Measurements from ENCODE around the gene MED26. TPM values are rescaled to one million over a fixed set of nuclear protein-coding genes. Genes with fewer than 3 reads are reported as not detected.

The MED26 gene
- total RNA-seq, 1 donor from 2014 or later = 11.2 TPM

- Mint-ChIP-seq H3K27ac (peak overlapping the region; percentile 65), H3K4me3 (ENCODE audit: low read depth) (no peak overlapping the region), H3K27me3 (no peaks in the 10 kb centered on the region), H3K36me3 (ENCODE audit: insufficient read depth) (no peaks in the 10 kb centered on the region), H3K9me3 (ENCODE audit: low read depth) (no peaks in the 10 kb centered on the region), H3K4me1 (ENCODE audit: low read depth) (peaks cover 23% of the 10 kb centered on the region)
- no peak for DNase-seq (ENCODE audit: low spot score, unreplicated experiment)
- TF ChIP-seq, protein P1, sequence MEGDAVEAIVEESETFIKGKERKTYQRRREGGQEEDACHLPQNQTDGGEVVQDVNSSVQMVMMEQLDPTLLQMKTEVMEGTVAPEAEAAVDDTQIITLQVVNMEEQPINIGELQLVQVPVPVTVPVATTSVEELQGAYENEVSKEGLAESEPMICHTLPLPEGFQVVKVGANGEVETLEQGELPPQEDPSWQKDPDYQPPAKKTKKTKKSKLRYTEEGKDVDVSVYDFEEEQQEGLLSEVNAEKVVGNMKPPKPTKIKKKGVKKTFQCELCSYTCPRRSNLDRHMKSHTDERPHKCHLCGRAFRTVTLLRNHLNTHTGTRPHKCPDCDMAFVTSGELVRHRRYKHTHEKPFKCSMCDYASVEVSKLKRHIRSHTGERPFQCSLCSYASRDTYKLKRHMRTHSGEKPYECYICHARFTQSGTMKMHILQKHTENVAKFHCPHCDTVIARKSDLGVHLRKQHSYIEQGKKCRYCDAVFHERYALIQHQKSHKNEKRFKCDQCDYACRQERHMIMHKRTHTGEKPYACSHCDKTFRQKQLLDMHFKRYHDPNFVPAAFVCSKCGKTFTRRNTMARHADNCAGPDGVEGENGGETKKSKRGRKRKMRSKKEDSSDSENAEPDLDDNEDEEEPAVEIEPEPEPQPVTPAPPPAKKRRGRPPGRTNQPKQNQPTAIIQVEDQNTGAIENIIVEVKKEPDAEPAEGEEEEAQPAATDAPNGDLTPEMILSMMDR (IDR thresholded peaks at IDR 0.05; ENCODE audit: unreplicated experiment) = no peak
Measured at GRCh38 chr19:16587833-16588823, 39.9 kb downstream of the MED26 start.

GRCh38 chr19:16586991-16587832 lies 40.8 kb downstream of the MED26 start:
- DNase-seq (ENCODE audit: low spot score, unreplicated experiment) = no peak
- TF ChIP-seq, protein P1 (IDR thresholded peaks at IDR 0.05; ENCODE audit: unreplicated experiment) = no peak
- Mint-ChIP-seq H3K4me3 (ENCODE audit: low read depth) (no peak overlapping the region), H3K9me3 (ENCODE audit: low read depth) (no peaks in the 10 kb centered on the region), H3K27ac (no peak overlapping the region), H3K27me3 (no peaks in the 10 kb centered on the region), H3K36me3 (ENCODE audit: insufficient read depth) (no peaks in the 10 kb centered on the region), H3K4me1 (ENCODE audit: low read depth) (peaks cover 23% of the 10 kb centered on the region)

GRCh38 chr19:16586477-16586871 lies 41.5 kb downstream of the MED26 start:
- Mint-ChIP-seq H3K27ac (no peak overlapping the region), H3K36me3 (ENCODE audit: insufficient read depth) (no peaks in the 10 kb centered on the region), H3K9me3 (ENCODE audit: low read depth) (no peaks in the 10 kb centered on the region), H3K4me1 (ENCODE audit: low read depth) (peaks cover 23% of the 10 kb centered on the region), H3K27me3 (no peaks in the 10 kb centered on the region), H3K4me3 (ENCODE audit: low read depth) (no peak overlapping the region)
- DNase-seq (ENCODE audit: low spot score, unreplicated experiment) = no peak
- TF ChIP-seq, protein P1 (IDR thresholded peaks at IDR 0.05; ENCODE audit: unreplicated experiment) = no peak

- Mint-ChIP-seq H3K4me3 (ENCODE audit: low read depth) (no peak overlapping the region), H3K27me3 (no peaks in the 10 kb centered on the region)
- TF ChIP-seq, protein P1 (IDR thresholded peaks at IDR 0.05; ENCODE audit: unreplicated experiment) = no peak
Measured at GRCh38 chr19:16585808-16586476, 42.1 kb downstream of the MED26 start.

More at GRCh38 chr19:16585808-16586476, 42.1 kb downstream of the MED26 start:
- no peaks in the 10 kb centered on the region for H3K36me3 Mint-ChIP-seq (ENCODE audit: insufficient read depth)
- H3K4me1 Mint-ChIP-seq (ENCODE audit: low read depth) = peaks cover 23% of the 10 kb centered on the region
- H3K27ac Mint-ChIP-seq = no peak overlapping the region
- no peak for DNase-seq (ENCODE audit: low spot score, unreplicated experiment)
- no peaks in the 10 kb centered on the region for H3K9me3 Mint-ChIP-seq (ENCODE audit: low read depth)

Measured in progenitor cell of endocrine pancreas (in vitro differentiated cells).